ENCODE data around the gene TLCD3B. TPM values are rescaled to one million over a fixed set of nuclear protein-coding genes. Genes with fewer than 3 reads are reported as not detected.
A peak's percentile ranks its signal among the peaks of the same experiment; 100 is the strongest.

Gene TLCD3B
- total and polyA plus RNA-seq, 2 experiments from 2014 or later = 0.13 TPM; not detected in 1

DNA sequence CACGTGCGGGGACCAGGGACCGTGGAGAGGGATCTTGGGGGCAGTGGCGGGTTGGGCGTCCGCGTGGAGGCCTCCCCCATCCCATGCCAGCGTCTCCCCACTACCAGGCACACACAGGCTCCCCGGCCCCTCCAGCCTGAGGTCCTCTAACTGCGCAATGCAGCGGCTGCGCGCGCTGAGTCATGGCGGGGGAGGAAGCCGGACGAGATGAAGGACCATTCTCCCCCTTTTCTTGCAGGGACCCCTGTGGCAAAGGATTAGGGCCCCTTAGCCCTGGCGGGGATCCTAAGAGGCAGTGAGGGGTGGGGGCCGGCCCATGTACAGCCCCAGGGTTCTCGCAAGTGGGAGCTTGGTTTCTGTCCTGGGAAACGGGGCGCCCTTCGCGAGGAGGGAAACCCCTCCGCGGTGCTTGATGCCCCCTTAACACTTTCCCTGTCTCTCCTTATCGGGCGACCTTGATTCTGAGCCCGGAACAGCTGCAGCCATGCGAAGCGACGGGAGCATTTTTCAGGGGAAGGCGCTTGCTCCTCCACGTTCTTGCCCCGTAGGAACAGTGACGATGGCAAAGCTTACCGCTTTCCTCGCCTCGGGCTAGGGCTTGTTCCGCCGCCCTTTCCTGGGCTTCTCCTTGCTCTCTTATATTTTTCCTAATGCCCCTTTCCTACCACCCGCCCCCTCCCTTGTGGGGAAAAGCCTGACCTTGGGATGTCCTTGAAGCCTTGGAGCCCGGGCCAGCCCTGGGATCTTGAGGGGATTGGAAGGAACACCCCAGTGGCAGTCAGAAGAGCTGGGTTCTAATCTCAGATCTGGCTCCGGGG is 35.1 kb upstream of the TLCD3B start:
- DNase-seq = peak; percentile 90
- H3K79me2 ChIP-seq (ENCODE audit: insufficient read depth) = peaks cover 77% of the 10 kb centered on the region

DNA sequence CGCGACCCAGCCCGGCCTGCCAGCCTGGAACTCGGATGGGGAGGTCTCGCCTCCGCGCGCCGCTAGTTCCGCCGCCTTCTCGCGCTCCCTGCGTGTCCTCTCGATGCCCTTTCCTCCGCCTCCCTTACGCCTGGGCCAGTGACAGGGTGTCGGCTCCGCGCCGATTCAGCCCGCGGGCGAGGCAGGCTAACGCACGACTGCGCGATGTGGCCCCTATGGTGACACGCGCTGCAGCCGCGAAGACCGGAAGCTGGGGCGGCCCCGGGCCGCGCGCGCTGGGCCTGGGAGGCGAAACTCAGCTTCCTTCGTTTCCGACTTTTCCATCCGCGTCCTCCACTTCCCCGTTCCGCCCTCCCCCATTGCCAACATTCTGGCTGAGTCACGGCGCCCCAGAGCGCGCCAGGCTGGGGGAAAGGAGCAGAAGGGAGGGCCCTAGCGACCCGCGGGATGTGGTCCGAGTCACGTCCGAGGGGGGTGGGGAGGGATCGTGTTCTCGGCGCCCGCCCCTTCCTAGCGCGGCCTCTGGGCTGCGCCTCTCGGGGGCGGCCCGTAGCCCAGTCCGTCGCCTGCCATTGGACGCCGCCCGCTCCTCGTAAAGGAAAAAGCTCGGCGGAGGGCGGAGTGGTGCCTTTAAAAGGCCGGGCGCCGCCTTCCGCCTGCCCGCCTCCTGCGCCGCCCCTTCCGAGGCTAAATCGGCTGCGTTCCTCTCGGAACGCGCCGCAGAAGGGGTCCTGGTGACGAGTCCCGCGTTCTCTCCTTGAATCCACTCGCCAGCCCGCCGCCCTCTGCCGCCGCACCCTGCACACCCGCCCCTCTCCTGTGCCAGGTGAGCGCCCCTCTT is 34.3 kb upstream of the TLCD3B start, which contains the start of gene ALDOA:
ALDOA (plus strand) TSS at position 659 of the 841 bp plus-strand sequence. CDS start 1,138 bp downstream, outside the sequence.
- no peak for TF ChIP-seq EZH2phosphoT487 (IDR thresholded peaks at IDR 0.05; ENCODE audit: insufficient read depth, low read depth)
- TF ChIP-seq EZH2 (IDR thresholded peaks at IDR 0.05; ENCODE audit: insufficient read depth, poor library complexity, severe bottlenecking) = no peak
- DNase-seq = peak; percentile 100
- H3K9ac ChIP-seq = peak within 1 kb of the TSS; percentile 92
- peaks cover 40% of the 10 kb centered on the region for H3K4me1 ChIP-seq (ENCODE audit: insufficient read depth)
- H3K9me2 ChIP-seq (ENCODE audit: insufficient read depth) = no peaks in the 10 kb centered on the region
- H3K27me3 ChIP-seq (replicated peaks; ENCODE audit: insufficient read depth) = no peaks in the 10 kb centered on the region
- peak within 1 kb of the TSS; percentile 95 for H3K4me2 ChIP-seq (ENCODE audit: unreplicated experiment)
- H4K20me1 ChIP-seq (ENCODE audit: insufficient read depth) = peaks cover 26% of the 10 kb centered on the region; the same call in 1 of the 2 replicates
- H3K79me2 ChIP-seq (ENCODE audit: insufficient read depth) = peaks cover 69% of the 10 kb centered on the region
- H3F3A ChIP-seq (ENCODE audit: insufficient read depth) = peaks cover 44% of the 10 kb centered on the region
- peaks cover 29% of the 10 kb centered on the region for H3K36me3 ChIP-seq (ENCODE audit: low read depth)
- in situ Hi-C loops (cut with MboI) = no loop called here
- peak within 1 kb of the TSS; percentile 34; the same call in 1 of the 2 replicates for H2AFZ ChIP-seq
- H3K4me3 ChIP-seq = peak within 1 kb of the TSS; percentile 82
- peak within 1 kb of the TSS; percentile 87 for H3K27ac ChIP-seq
- 0 to 1% methylated on average over 50 to 87 of the region's 99 CpGs for WGBS, 2 experiments (ENCODE audit: low coverage in 1 of 2, low lambda C conversion rate in 2 of 2, missing lambda C conversion rate in 2 of 2)
- no peaks in the 10 kb centered on the region for H3K9me3 ChIP-seq (ENCODE audit: low read depth)

More for the DNA sequence above, 35.1 kb upstream of the TLCD3B start:
- H3K9me3 ChIP-seq (ENCODE audit: low read depth) = no peaks in the 10 kb centered on the region
- no peak overlapping the region for H2AFZ ChIP-seq
- H3K36me3 ChIP-seq (ENCODE audit: low read depth) = peaks cover 37% of the 10 kb centered on the region
- H3K4me1 ChIP-seq (ENCODE audit: insufficient read depth) = peaks cover 43% of the 10 kb centered on the region
- TF ChIP-seq EZH2phosphoT487 (IDR thresholded peaks at IDR 0.05; ENCODE audit: insufficient read depth, low read depth) (no peak), EZH2 (IDR thresholded peaks at IDR 0.05; ENCODE audit: insufficient read depth, poor library complexity, severe bottlenecking) (no peak)
- no peaks in the 10 kb centered on the region for H3K9me2 ChIP-seq (ENCODE audit: insufficient read depth)
- H3K9ac ChIP-seq = peak overlapping the region; percentile 92
- H3K27me3 ChIP-seq (replicated peaks; ENCODE audit: insufficient read depth) = no peaks in the 10 kb centered on the region
- peak overlapping the region; percentile 91 for H3K4me2 ChIP-seq (ENCODE audit: unreplicated experiment)
- H3F3A ChIP-seq (ENCODE audit: insufficient read depth) = peaks cover 52% of the 10 kb centered on the region
- peaks cover 26% of the 10 kb centered on the region; the same call in 1 of the 2 replicates for H4K20me1 ChIP-seq (ENCODE audit: insufficient read depth)
- H3K27ac ChIP-seq = peak overlapping the region; percentile 87
- peak overlapping the region; percentile 82 for H3K4me3 ChIP-seq
- in situ Hi-C loops (cut with MboI) = no loop called here
- WGBS, 2 experiments (ENCODE audit: low coverage in 1 of 2, low lambda C conversion rate in 2 of 2, missing lambda C conversion rate in 2 of 2) = 0 to 2% methylated on average over 35 to 43 of the region's 44 CpGs

DNA sequence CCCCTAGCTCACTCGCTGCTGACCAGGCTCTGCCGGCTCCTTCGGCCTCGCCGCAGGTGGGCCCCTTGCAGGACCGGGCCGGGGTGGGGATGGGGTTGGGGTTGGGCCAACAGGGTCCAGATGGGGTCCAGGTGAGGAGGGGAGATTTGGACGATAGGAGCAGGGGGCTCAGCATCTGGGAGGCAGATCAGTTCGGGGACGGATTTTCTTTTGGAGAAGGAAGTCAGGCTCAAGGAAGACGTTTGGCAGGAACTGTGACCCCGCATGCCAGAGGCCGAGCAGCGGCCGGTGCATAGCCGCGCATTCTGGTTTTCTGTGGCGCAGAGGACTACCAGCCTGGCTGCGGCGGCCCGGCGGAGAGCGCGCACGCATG is 33.6 kb upstream of the TLCD3B start:
- TF ChIP-seq EZH2phosphoT487 (IDR thresholded peaks at IDR 0.05; ENCODE audit: insufficient read depth, low read depth) (no peak), EZH2 (IDR thresholded peaks at IDR 0.05; ENCODE audit: insufficient read depth, poor library complexity, severe bottlenecking) (no peak)
- Histone ChIP-seq H3K27me3 (replicated peaks; ENCODE audit: insufficient read depth) (no peaks in the 10 kb centered on the region), H2AFZ (peak overlapping the region; percentile 34; the same call in 1 of the 2 replicates), H3K4me3 (peak overlapping the region; percentile 82), H3K27ac (peak overlapping the region; percentile 87), H3F3A (ENCODE audit: insufficient read depth) (peaks cover 38% of the 10 kb centered on the region), H3K4me1 (ENCODE audit: insufficient read depth) (peaks cover 34% of the 10 kb centered on the region), H3K36me3 (ENCODE audit: low read depth) (peaks cover 26% of the 10 kb centered on the region), H3K4me2 (ENCODE audit: unreplicated experiment) (peak overlapping the region; percentile 95), H3K79me2 (ENCODE audit: insufficient read depth) (peaks cover 63% of the 10 kb centered on the region), H3K9ac (peak overlapping the region; percentile 92), H3K9me2 (ENCODE audit: insufficient read depth) (no peaks in the 10 kb centered on the region), H4K20me1 (ENCODE audit: insufficient read depth) (peaks cover 24% of the 10 kb centered on the region; the same call in 1 of the 2 replicates), H3K9me3 (ENCODE audit: low read depth) (no peaks in the 10 kb centered on the region)
- DNase-seq = no peak
- 1% methylated on average over 21 to 22 of the region's 25 CpGs for WGBS, 2 experiments (ENCODE audit: low coverage in 1 of 2, low lambda C conversion rate in 2 of 2, missing lambda C conversion rate in 2 of 2)
- in situ Hi-C loops (cut with MboI) = no loop called here

Measured in GM23248 (cell line).